GM12801 (cell line): ENCODE data around the gene RUNX3.

Experiments used
- TF ChIP-seq, protein P1 (sequence below): IDR thresholded peaks from one replicate; pipeline ENCODE4 v1.5.1; 2011; ENCODE audit warnings: control low read depth; ENCODE audit not compliant: insufficient read length; ENCODE audit errors: extremely low read depth

Gene RUNX3

DNA sequence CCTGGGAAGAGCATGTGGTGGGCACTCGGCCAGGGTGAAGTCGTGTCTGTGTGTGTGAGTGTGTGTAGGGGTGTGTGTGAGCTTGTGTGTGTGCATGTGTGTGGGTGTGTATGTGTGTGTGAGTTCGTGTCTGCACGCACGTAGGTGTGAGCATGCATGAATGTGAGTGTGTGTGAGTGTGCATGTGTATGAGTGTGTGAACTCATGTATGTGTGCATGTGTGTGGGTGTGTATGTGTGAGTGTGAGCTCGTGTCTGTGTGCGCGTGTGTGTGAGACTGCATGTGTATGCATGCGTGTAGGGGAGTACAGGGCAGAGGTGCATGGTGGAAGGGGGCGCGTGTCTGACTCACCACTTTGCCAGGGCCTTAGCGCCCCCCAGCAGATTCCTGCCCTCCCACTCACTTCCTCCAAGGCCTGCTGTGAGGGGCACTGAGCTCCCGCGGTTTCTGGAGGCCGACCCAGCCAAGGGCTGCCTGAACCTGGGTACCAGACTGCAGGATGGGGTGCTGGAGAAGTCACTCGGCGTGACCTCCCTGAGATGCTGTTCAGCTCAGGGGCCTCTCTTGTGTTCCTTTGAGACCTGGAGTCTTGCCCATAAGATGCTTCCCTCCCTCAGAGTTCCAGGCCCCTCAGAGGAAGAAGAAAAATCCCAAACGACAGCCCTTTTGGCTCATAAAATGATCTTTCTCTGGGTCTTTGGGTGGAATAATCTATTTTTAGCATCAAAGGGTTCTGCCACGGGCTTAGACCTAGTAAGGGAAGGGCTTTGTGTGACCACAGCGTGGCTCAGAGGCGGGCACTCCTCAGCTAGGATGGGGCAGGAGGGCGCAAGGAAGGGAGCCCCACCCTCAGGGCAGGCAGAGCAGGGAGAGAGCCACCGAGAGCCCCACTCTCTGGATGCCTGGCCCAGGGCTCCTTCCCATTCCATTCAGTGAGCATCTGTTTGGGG, 41.1 kb upstream of the RUNX3 start:
- TF ChIP-seq, protein P1, sequence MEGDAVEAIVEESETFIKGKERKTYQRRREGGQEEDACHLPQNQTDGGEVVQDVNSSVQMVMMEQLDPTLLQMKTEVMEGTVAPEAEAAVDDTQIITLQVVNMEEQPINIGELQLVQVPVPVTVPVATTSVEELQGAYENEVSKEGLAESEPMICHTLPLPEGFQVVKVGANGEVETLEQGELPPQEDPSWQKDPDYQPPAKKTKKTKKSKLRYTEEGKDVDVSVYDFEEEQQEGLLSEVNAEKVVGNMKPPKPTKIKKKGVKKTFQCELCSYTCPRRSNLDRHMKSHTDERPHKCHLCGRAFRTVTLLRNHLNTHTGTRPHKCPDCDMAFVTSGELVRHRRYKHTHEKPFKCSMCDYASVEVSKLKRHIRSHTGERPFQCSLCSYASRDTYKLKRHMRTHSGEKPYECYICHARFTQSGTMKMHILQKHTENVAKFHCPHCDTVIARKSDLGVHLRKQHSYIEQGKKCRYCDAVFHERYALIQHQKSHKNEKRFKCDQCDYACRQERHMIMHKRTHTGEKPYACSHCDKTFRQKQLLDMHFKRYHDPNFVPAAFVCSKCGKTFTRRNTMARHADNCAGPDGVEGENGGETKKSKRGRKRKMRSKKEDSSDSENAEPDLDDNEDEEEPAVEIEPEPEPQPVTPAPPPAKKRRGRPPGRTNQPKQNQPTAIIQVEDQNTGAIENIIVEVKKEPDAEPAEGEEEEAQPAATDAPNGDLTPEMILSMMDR: no peak

DNA sequence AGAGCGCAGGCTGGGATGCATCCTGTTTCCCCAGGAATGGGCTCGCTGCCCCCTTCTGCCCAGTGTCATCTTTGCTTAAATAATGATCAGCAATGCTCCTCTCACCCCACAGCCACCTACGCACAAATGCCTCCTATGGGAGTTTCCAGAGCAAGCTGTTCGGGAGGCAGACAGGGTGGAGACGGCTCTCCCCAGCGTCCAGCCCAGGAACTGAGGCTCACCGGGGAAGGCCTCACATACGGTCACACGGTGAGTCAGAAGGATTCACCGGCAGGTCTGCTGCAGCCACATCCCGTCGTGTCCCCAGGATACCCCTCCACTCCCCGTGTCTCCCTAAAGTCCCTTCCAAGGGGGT, 40.3 kb upstream of the RUNX3 start:
- TF ChIP-seq, protein P1: no peak

DNA sequence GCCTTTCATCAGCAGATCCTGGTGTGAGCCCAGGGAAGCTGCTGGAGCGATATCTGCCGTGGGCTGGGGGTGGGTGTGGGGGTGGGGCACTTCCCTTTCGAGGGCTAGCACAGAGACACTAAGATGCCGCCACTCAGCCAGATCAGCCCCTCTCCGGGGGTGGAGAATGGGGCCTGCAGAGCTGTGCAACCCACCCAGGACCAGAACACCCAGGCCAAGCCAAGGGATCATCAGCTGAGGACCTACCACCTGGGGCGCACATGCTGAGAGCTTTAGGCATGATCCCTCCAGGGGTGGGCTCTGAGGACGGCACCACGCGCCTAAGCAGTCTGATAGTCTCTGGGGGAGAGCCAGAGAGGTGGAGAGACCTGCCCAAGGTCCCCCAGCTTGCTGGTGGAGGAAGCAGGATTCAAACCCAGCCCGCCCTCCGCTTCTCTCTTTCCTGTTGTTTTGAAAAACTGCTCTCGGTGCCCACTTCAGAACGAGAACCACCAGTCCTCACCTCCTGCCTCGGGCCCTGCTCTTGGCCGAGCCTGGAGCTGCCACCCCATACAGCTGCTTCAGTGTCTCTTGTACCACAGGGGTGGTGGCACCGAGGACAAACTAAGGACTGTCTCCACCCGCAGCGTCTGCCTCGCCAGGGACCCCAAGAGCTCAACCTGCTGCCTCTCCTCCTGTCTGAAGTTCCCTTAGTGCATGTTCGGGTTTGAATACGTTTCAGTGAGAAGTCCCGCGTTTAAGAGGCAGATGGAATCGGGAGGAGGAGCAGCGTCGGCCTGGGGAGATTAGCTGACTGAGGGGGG, 39.7 kb upstream of the RUNX3 start:
- TF ChIP-seq, protein P1: no peak

DNA sequence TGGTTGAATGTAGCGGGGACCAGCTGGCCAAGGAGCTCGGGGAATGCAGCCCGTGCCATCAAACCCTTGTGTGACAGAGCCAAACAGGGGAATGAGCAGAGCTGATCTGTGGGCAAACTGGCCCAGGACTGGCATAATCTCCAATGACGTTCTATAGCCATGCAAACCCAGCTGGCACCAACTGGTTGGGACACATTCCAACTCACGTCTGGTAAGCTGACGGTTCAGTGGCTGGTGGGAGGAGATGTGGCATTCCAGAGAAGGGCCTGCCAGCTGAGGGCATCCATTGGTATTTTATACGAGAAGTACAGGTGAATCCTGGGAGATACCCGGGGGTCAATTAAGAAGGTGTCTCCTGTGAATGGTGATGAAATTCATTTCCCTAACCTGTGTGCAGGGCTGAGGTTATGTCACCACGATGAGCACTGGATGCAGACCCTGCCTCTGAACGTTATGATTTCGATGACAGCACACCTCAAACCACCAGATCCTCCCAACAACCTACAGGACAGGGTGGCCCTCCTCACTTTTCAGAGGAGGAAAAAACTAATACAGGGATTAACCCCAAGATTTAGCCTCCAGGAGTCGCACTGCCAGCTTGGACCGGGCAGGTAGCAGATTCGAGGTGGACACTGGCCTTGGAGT, 39.0 kb upstream of the RUNX3 start:
- TF ChIP-seq, protein P1: no peak

DNA sequence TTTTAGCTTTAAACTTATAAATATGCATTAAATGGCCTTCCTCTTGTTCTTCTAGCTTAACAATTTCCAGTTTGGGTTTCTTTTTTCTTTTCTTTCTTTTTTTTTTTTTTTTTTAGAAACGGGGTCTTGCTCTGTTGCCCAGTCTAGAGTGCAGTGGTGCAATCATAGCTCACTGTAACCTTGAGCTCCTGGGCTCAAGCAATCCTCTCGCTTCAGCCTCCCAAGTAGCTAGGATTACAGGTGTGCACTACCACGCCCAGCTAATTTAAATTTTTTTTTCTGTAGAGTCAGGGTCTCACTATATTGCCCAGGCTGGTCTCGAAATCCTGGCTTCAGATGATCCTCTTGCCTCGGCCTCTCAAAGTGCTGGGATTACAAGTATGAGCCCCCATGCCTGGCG, 37.9 kb upstream of the RUNX3 start:
- TF ChIP-seq, protein P1: no peak

DNA sequence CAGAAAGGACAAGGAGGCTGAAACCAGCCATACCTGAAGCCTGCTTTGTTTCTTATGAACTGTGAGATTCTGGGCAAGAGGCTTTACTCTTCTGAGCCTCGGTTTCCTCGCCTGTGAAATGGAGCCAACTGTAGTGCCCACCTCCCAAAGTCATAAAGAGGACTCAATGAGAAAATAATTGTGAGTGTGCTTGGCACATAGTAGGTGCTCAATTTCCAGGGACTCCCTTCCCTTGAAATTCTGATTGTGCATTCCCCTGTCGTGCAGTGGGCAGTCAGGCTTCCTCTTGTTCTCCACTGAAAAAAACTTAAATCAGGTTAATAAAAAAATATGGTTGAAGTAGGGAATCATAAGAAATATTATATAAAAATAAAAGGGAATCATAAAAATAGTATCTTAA, 37.5 kb upstream of the RUNX3 start:
- TF ChIP-seq, protein P1: no peak
